IMR-90 (cell line): Measurements from ENCODE around the gene ZNF514.

Experiments
- CTCF ChIP-seq: conservative IDR thresholded peaks from 2 replicates; pipeline ENCODE4 v1.5.1; 2012; ENCODE audit warnings: mild to moderate bottlenecking, low read depth, low read length, improper control_type of control experiment
- MXI1 ChIP-seq: IDR thresholded peaks from 2 replicates; pipeline ENCODE4 v1.6.1; 2012; ENCODE audit warnings: low read depth, mild to moderate bottlenecking, low read length, moderate library complexity, borderline replicate concordance
- RAD21 ChIP-seq: IDR thresholded peaks from 2 replicates; pipeline ENCODE4 v1.6.1; 2012; ENCODE audit warnings: low read length, improper control_type of control experiment
- SMC3 ChIP-seq: fragments of 150-350 bp; IDR thresholded peaks from 2 replicates; pipeline ENCODE4 v1.6.1; 2016; ENCODE audit warnings: low read depth, mild to moderate bottlenecking, antibody characterized with exemption, low read length, moderate library complexity

- no peak for TF ChIP-seq CTCF
- no peak for TF ChIP-seq RAD21
- TF ChIP-seq SMC3 = no peak
- TF ChIP-seq MXI1 = no peak
Observed at GRCh38 chr2:95204396-95204795, 44.7 kb upstream of the ZNF514 start.
